HCT116 (cell line): ENCODE data around the gene DAAM2. TPM values are rescaled to one million over a fixed set of nuclear protein-coding genes. Genes with fewer than 3 reads are reported as not detected.

ENCODE experiments used
- ATAC-seq: fragments of 200-7000 bp; cut with Tn5 transposase; 2 replicates; pipeline ENCODE4 v1.9.1; 2020; ENCODE audit warnings: mild to moderate bottlenecking, moderate library complexity
- BruUV-seq: library from RNA; stranded (reverse); fragments of 400-500 nt; replicated peaks from 2 replicates; lab custom pipeline; 2021; lab: Mats Ljungman, UMichigan
- CTCF ChIA-PET: fragments of 300-600 bp; sonication (Branson Sonifier 250); formaldehyde crosslinking; loops from one replicate; lab custom pipeline; 2021; ENCODE audit warnings: antibody characterized with exemption; lab: Charles Lee
- POLR2A ChIA-PET: fragments of 300-600, 350-600 bp; sonication (Branson Sonifier 250); formaldehyde crosslinking; loops from one replicate; lab custom pipeline; 2021; ENCODE audit warnings: antibody characterized with exemption; lab: Charles Lee
- RAD21 ChIA-PET, 2 experiments: fragments of 300-600 bp; sonication (Branson Sonifier 250); formaldehyde crosslinking; loops; one replicate each; lab custom pipeline; 2023; ENCODE audit warnings: low total read pairs in 2 of 2; ENCODE audit not compliant: uncharacterized antibody in 2 of 2, unreplicated experiment in 2 of 2, low non-redundant PET in 1 of 2; lab: Charles Lee
- DNase-seq: peaks from one replicate; pipeline ENCODE4 v3.0.0-alpha.2; 2010; ENCODE audit warnings: low read depth, low spot score
- H2AFZ ChIP-seq: fragments of 200-600 bp; shearing (Covaris generic), sonication (generic); 2 replicates; pipeline ENCODE4 v1.6.1; 2017; ENCODE audit warnings: low read depth, mixed run types, mixed read lengths, antibody characterized with exemption, low read length; ENCODE audit not compliant: poor library complexity, severe bottlenecking
- H3K27ac ChIP-seq: 2 replicates; pipeline ENCODE4 v1.5.1; 2012; ENCODE audit warnings: low read depth, low read length
- H3K27me3 ChIP-seq: fragments of 200-600 bp; sonication (generic); 2 replicates; pipeline ENCODE4 v1.6.1; 2016; ENCODE audit warnings: mixed run types, low read length, mixed read lengths; ENCODE audit not compliant: insufficient read depth
- H3K36me3 ChIP-seq, 2 experiments: fragments of 200-500 bp in 1 of 2; fragments of 200-600 bp in 1 of 2; sonication (Bioruptor generic) in 1 of 2; sonication (generic) in 1 of 2; 2 replicates each; pipeline versions ENCODE4 v1.5.1 to v1.6.1; 2014 to 2016; ENCODE audit warnings: low read length in 2 of 2, inconsistent platforms in 1 of 2, mixed read lengths in 1 of 2, mixed run types in 1 of 2; ENCODE audit not compliant: insufficient read depth in 2 of 2, control insufficient read depth in 1 of 2
- H3K4me1 ChIP-seq, 2 experiments: fragments of 200-600 bp in 1 of 2; sonication (generic) in 1 of 2; 2 replicates each; pipeline versions ENCODE4 v1.5.1 to v1.6.1; 2012 to 2017; ENCODE audit warnings: low read length in 2 of 2, inconsistent platforms in 1 of 2, mild to moderate bottlenecking in 1 of 2, mixed read lengths in 1 of 2, mixed run types in 1 of 2, moderate library complexity in 1 of 2; ENCODE audit not compliant: insufficient read depth in 2 of 2, control insufficient read depth in 1 of 2
- H3K4me2 ChIP-seq: fragments of 200-600 bp; sonication (generic); 2 replicates; pipeline ENCODE4 v1.6.1; 2017; ENCODE audit warnings: mixed run types, low read length, mixed read lengths
- H3K4me3 ChIP-seq, 2 experiments: fragments of 200-600 bp in 1 of 2; sonication (generic) in 1 of 2; replicated peaks in 1 of 2; 2 replicates each; pipeline ENCODE4 v1.5.1; 2011 to 2016; ENCODE audit warnings: low read length in 2 of 2, control low read depth in 1 of 2, low read depth in 1 of 2, mild to moderate bottlenecking in 1 of 2, mixed read lengths in 1 of 2, mixed run types in 1 of 2
- H3K79me2 ChIP-seq: fragments of 200-600 bp; sonication (generic); 2 replicates; pipeline ENCODE4 v1.6.1; 2017; ENCODE audit warnings: mild to moderate bottlenecking, mixed run types, low read length, moderate library complexity, mixed read lengths; ENCODE audit not compliant: insufficient read depth
- H3K9ac ChIP-seq: fragments of 200-600 bp; sonication (generic); 2 replicates; pipeline ENCODE4 v1.6.1; 2016; ENCODE audit warnings: low read length, mixed read lengths
- H3K9me2 ChIP-seq: fragments of 200-600 bp; sonication (generic), shearing (Covaris generic); 2 replicates; pipeline ENCODE4 v1.6.1; 2017; ENCODE audit warnings: mixed run types, mild to moderate bottlenecking, moderate library complexity; ENCODE audit not compliant: insufficient read depth
- H3K9me3 ChIP-seq, 2 experiments: fragments of 200-500 bp in 1 of 2; fragments of 200-600 bp in 1 of 2; sonication (Bioruptor generic) in 1 of 2; sonication (generic) in 1 of 2; 2 replicates each; pipeline ENCODE4 v1.6.1; 2014 to 2017; ENCODE audit warnings: low read length in 2 of 2, mixed read lengths in 2 of 2, inconsistent platforms in 1 of 2, low read depth in 1 of 2, mild to moderate bottlenecking in 1 of 2, mixed run types in 1 of 2, moderate library complexity in 1 of 2; ENCODE audit not compliant: control insufficient read depth in 1 of 2, insufficient read depth in 1 of 2
- H4K20me1 ChIP-seq: fragments of 200-600 bp; sonication (generic), shearing (Covaris generic); 2 replicates; pipeline ENCODE4 v1.6.1; 2017; ENCODE audit warnings: mixed run types, mild to moderate bottlenecking, moderate library complexity; ENCODE audit not compliant: insufficient read depth
- POLR2A ChIP-seq: IDR thresholded peaks from 2 replicates; pipeline ENCODE4 v1.7.0; 2011; ENCODE audit warnings: borderline replicate concordance; ENCODE audit not compliant: insufficient read depth, insufficient read length; ENCODE audit errors: extremely low read depth
- POLR2AphosphoS5 ChIP-seq: IDR thresholded peaks from 2 replicates; pipeline ENCODE4 v1.6.1; 2011; ENCODE audit warnings: mild to moderate bottlenecking, low read depth, low read length, moderate library complexity
- RAD21 ChIP-seq: IDR thresholded peaks from 2 replicates; pipeline ENCODE4 v1.6.1; 2012; ENCODE audit warnings: low read depth, mild to moderate bottlenecking
- SP1 ChIP-seq: IDR thresholded peaks from 2 replicates; pipeline ENCODE4 v1.6.1; 2012; ENCODE audit warnings: low read depth
- ZNF274 ChIP-seq: fragments of 200-500 bp; sonication (Bioruptor generic); IDR thresholded peaks from 2 replicates; pipeline ENCODE4 v1.6.1; 2014; ENCODE audit warnings: mild to moderate bottlenecking, low read depth, low read length, inconsistent platforms
- intact Hi-C: fragments of 100-400 bp; cut with micrococcal nuclease; formaldehyde crosslinking; loops from 2 replicates; pipeline ENCODE4 v1.10.0; 2022
- total RNA-seq: library from RNA; stranded (reverse); gene quantifications from one replicate; pipeline ENCODE4 v1.2.1, GENCODE V29; 2021; ENCODE audit not compliant: unreplicated experiment
- TF ChIP-seq, protein P1 (sequence below), 3 experiments: fragments of 200-600 bp in 1 of 3; sonication (generic) in 1 of 3; IDR thresholded peaks in 2 of 3; conservative IDR thresholded peaks in 1 of 3; 2 replicates each; pipeline ENCODE4 v1.5.1; 2012 to 2017; ENCODE audit warnings: low read depth in 2 of 3, low read length in 2 of 3, antibody characterized with exemption in 1 of 3, borderline replicate concordance in 1 of 3, control low read depth in 1 of 3, mild to moderate bottlenecking in 1 of 3, mixed read lengths in 1 of 3, mixed run types in 1 of 3, moderate library complexity in 1 of 3; ENCODE audit not compliant: insufficient read depth in 1 of 3
- TF ChIP-seq, protein P2 (sequence below): IDR thresholded peaks from 2 replicates; pipeline ENCODE4 v1.6.1; 2011; ENCODE audit warnings: mild to moderate bottlenecking, low read length, moderate library complexity; ENCODE audit not compliant: insufficient replicate concordance; ENCODE audit errors: extremely low read depth

Gene DAAM2
- total RNA-seq, 1 experiment from 2014 or later, result not detected

DNA sequence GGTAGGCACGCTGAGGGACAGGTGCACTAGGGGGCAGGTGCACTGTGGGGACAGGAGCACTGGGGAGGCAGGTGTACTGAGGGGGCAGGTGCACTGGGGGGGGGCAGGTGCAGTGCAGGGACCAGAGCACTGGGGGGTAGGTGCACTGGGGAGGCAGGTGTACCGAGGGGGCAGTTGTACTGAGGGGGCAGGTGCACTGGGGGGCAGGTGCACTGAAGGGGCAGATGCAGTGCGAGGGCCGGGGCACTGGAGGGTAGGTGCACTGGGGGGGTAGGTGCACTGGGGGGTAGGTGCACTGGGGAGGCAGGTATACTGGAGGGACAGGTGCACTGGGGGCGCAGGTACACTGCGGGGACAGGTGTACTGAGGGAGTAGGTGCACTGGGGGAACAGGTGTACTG is 39.5 kb downstream of the DAAM2 start:
- no peak overlapping the region for H3K9ac ChIP-seq
- H4K20me1 ChIP-seq, result no peaks in the 10 kb centered on the region
- RAD21 ChIA-PET, result no interaction called here
- H3K4me3 ChIP-seq, result no peak overlapping the region
- DNase-seq, result no peak
- H3K9me3 ChIP-seq, result no peaks in the 10 kb centered on the region
- POLR2A ChIA-PET, result no interaction called here
- no peaks in the 10 kb centered on the region for H3K9me2 ChIP-seq
- ATAC-seq, result no peak
- H3K27ac ChIP-seq, result no peak overlapping the region
- no peaks in the 10 kb centered on the region for H3K4me1 ChIP-seq
- H3K4me2 ChIP-seq, result no peak overlapping the region
- H2AFZ ChIP-seq, result no peak overlapping the region
- H3K36me3 ChIP-seq, result no peaks in the 10 kb centered on the region
- H3K27me3 ChIP-seq, result peaks cover 35% of the 10 kb centered on the region
- intact Hi-C loops, result no loop called here
- no TSS peak for BruUV-seq
- no peaks in the 10 kb centered on the region for H3K79me2 ChIP-seq
- CTCF ChIA-PET, result no interaction called here
- TF ChIP-seq POLR2A (no peak), RAD21 (no peak), ZNF274 (no peak), POLR2AphosphoS5 (no peak)
- TF ChIP-seq, protein P1, sequence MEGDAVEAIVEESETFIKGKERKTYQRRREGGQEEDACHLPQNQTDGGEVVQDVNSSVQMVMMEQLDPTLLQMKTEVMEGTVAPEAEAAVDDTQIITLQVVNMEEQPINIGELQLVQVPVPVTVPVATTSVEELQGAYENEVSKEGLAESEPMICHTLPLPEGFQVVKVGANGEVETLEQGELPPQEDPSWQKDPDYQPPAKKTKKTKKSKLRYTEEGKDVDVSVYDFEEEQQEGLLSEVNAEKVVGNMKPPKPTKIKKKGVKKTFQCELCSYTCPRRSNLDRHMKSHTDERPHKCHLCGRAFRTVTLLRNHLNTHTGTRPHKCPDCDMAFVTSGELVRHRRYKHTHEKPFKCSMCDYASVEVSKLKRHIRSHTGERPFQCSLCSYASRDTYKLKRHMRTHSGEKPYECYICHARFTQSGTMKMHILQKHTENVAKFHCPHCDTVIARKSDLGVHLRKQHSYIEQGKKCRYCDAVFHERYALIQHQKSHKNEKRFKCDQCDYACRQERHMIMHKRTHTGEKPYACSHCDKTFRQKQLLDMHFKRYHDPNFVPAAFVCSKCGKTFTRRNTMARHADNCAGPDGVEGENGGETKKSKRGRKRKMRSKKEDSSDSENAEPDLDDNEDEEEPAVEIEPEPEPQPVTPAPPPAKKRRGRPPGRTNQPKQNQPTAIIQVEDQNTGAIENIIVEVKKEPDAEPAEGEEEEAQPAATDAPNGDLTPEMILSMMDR (IDR thresholded peaks at IDR 0.05 in 2 of 3, conservative IDR thresholded peaks at IDR 0.05 in 1 of 3; ENCODE audit: borderline replicate concordance in 1 of 3, insufficient read depth in 1 of 3, low read depth in 2 of 3, low read length in 2 of 3), result no peak

DNA sequence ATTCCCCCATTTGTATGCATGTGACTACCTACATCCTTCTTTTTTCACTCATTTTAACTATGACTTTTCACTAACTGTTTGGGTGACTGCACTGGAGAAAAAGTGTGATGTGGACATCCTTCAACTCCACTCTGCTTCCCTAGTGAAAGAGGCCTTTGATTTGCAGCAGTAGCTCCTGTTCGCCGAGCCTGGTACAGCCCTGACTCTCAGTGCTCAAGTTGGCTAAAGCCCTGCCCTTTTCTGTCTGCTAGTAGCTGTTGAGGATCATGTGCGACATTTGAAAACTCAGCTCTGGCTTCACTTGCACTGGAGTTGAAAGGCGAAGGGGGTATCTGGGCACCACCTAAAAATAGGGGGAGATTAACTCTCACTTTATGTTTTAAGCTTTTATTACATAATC is 42.1 kb downstream of the DAAM2 start:
- CTCF ChIA-PET, result no interaction called here
- H3K79me2 ChIP-seq, result no peaks in the 10 kb centered on the region

More for the DNA sequence above, 42.1 kb downstream of the DAAM2 start:
- Histone ChIP-seq H3K27ac (no peak overlapping the region), H3K4me2 (no peak overlapping the region), H2AFZ (no peak overlapping the region), H3K4me1 (no peaks in the 10 kb centered on the region)
- POLR2A ChIA-PET, result no interaction called here
- TF ChIP-seq, protein P2, sequence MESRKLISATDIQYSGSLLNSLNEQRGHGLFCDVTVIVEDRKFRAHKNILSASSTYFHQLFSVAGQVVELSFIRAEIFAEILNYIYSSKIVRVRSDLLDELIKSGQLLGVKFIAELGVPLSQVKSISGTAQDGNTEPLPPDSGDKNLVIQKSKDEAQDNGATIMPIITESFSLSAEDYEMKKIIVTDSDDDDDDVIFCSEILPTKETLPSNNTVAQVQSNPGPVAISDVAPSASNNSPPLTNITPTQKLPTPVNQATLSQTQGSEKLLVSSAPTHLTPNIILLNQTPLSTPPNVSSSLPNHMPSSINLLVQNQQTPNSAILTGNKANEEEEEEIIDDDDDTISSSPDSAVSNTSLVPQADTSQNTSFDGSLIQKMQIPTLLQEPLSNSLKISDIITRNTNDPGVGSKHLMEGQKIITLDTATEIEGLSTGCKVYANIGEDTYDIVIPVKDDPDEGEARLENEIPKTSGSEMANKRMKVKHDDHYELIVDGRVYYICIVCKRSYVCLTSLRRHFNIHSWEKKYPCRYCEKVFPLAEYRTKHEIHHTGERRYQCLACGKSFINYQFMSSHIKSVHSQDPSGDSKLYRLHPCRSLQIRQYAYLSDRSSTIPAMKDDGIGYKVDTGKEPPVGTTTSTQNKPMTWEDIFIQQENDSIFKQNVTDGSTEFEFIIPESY, result no peak
- TF ChIP-seq SP1, result no peak
- TF ChIP-seq, all 23 proteins: peak for 0
- no peaks in the 10 kb centered on the region for H3K9me3 ChIP-seq
- intact Hi-C loops, result no loop called here
- peaks cover 34% of the 10 kb centered on the region for H3K27me3 ChIP-seq
- H3K9ac ChIP-seq, result no peak overlapping the region
- no peaks in the 10 kb centered on the region for H4K20me1 ChIP-seq
- ATAC-seq (no peak), DNase-seq (no peak)
- no peak overlapping the region for H3K4me3 ChIP-seq
- RAD21 ChIA-PET, result no interaction called here
- no peaks in the 10 kb centered on the region for H3K36me3 ChIP-seq
- BruUV-seq, result no TSS peak
- H3K9me2 ChIP-seq, result no peaks in the 10 kb centered on the region
